IPS-18c (cell line): ENCODE results near the gene HFM1.
A peak's percentile ranks its signal among the peaks of the same experiment; 100 is the strongest.
"Not testable (repeated sequence)": the region's sequence is repeated elsewhere in the genome, so short reads cannot be mapped to it uniquely, and the experiment has no call there.

Source experiments
- H3K4me3 ChIP-seq: 2 replicates; pipeline ENCODE4 v1.7.0; 2013; ENCODE audit warnings: low read depth, mild to moderate bottlenecking, low read length, moderate library complexity; ENCODE audit not compliant: insufficient read depth
- H3K9me3 ChIP-seq: one replicate; pipeline ENCODE4 v1.6.1; 2013; ENCODE audit warnings: mild to moderate bottlenecking, low read length, moderate library complexity; ENCODE audit not compliant: control insufficient read depth, insufficient read depth

The HFM1 gene

GRCh38 chr1:91404151-91405012 lies at the start of gene HFM1:
TSS of gene HFM1 (minus strand) at chr1:91404837. CDS start at chr1:91401082, 3,755 bp downstream.
- Histone ChIP-seq H3K4me3 (peak within 1 kb of the TSS; percentile 84), H3K9me3 (no peaks in the 10 kb centered on the region)

- no peak overlapping the region for H3K4me3 ChIP-seq
- no peaks in the 10 kb centered on the region for H3K9me3 ChIP-seq
Observed at GRCh38 chr1:91454136-91454535, 49.5 kb upstream of the HFM1 start.

GRCh38 chr1:91450260-91450659 lies 45.6 kb upstream of the HFM1 start:
- no peak overlapping the region for H3K4me3 ChIP-seq
- peaks cover 2% of the 10 kb centered on the region for H3K9me3 ChIP-seq

- H3K9me3 ChIP-seq, H3K4me3 ChIP-seq: not testable (repeated sequence)
Observed at GRCh38 chr1:91447782-91448181, 43.1 kb upstream of the HFM1 start.

- not testable (repeated sequence) for H3K4me3 ChIP-seq, H3K9me3 ChIP-seq
Observed at GRCh38 chr1:91441980-91442379, 37.3 kb upstream of the HFM1 start.

- H3K9me3 ChIP-seq, result peaks cover 7% of the 10 kb centered on the region
Observed at GRCh38 chr1:91440847-91441246, 36.2 kb upstream of the HFM1 start.

GRCh38 chr1:91439016-91439415 lies 34.4 kb upstream of the HFM1 start:
- peaks cover 7% of the 10 kb centered on the region for H3K9me3 ChIP-seq
- H3K4me3 ChIP-seq, result no peak overlapping the region

More at GRCh38 chr1:91440847-91441246, 36.2 kb upstream of the HFM1 start:
- H3K4me3 ChIP-seq, result no peak overlapping the region

- Histone ChIP-seq H3K4me3 (no peak overlapping the region), H3K9me3 (no peaks in the 10 kb centered on the region)
Observed at GRCh38 chr1:91428182-91428798, 23.7 kb upstream of the HFM1 start.

- H3K4me3 ChIP-seq, result no peak overlapping the region
- no peaks in the 10 kb centered on the region for H3K9me3 ChIP-seq
Observed at GRCh38 chr1:91427741-91428140, 23.1 kb upstream of the HFM1 start.

GRCh38 chr1:91422523-91422922 lies 17.9 kb upstream of the HFM1 start:
- H3K9me3 ChIP-seq, H3K4me3 ChIP-seq: not testable (repeated sequence)

- no peak overlapping the region for H3K4me3 ChIP-seq
- H3K9me3 ChIP-seq, result no peaks in the 10 kb centered on the region
Observed at GRCh38 chr1:91412371-91412770, 7.7 kb upstream of the HFM1 start.

GRCh38 chr1:91406773-91407389 lies 2.2 kb upstream of the HFM1 start:
- Histone ChIP-seq H3K9me3 (no peaks in the 10 kb centered on the region), H3K4me3 (no peak overlapping the region)

- H3K9me3 ChIP-seq, result no peaks in the 10 kb centered on the region
- H3K4me3 ChIP-seq, result no peak overlapping the region
Observed at GRCh38 chr1:91402023-91402422, 2.6 kb downstream of the HFM1 start.

GRCh38 chr1:91400133-91400725 lies 4.4 kb downstream of the HFM1 start:
- no peak overlapping the region for H3K4me3 ChIP-seq
- no peaks in the 10 kb centered on the region for H3K9me3 ChIP-seq

GRCh38 chr1:91398291-91398690 lies 6.3 kb downstream of the HFM1 start:
- H3K9me3 ChIP-seq, result no peaks in the 10 kb centered on the region
- no peak overlapping the region for H3K4me3 ChIP-seq

- no peaks in the 10 kb centered on the region for H3K9me3 ChIP-seq
- no peak overlapping the region for H3K4me3 ChIP-seq
Observed at GRCh38 chr1:91397605-91398004, 7.0 kb downstream of the HFM1 start.

GRCh38 chr1:91393042-91393441 lies 11.6 kb downstream of the HFM1 start:
- Histone ChIP-seq H3K9me3 (no peaks in the 10 kb centered on the region), H3K4me3 (no peak overlapping the region)

GRCh38 chr1:91386109-91386508 lies 18.5 kb downstream of the HFM1 start:
- no peaks in the 10 kb centered on the region for H3K9me3 ChIP-seq
- no peak overlapping the region for H3K4me3 ChIP-seq
